CD4-positive, alpha-beta T cell treated with Interleukin-10 for 1 hour (primary cell): ENCODE measurements around the gene DRGX.

Experiments
- DNase-seq: peaks from one replicate; pipeline ENCODE4 v3.0.0-alpha.2; 2020

Gene DRGX

DNA sequence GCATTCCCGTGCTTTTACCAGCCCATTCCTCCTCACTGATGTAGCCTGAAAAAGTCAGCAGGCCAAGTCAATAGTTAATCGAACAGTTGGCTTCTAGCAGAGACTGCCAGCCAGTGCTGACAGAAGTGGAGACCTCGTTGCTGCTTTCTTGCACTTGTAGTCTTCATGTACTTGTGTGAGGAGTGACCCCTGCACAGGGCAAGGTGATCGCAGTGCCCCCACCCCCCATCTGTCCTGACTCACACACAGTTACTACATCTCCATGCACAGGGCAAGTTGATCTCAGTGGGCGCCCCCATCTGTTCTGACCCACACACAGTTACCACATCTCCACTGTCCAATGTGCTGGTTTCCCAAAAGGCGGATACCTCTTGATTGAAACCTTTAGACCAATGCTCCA lies 62.7 kb downstream of the DRGX start:
- DNase-seq, result no peak

DNA sequence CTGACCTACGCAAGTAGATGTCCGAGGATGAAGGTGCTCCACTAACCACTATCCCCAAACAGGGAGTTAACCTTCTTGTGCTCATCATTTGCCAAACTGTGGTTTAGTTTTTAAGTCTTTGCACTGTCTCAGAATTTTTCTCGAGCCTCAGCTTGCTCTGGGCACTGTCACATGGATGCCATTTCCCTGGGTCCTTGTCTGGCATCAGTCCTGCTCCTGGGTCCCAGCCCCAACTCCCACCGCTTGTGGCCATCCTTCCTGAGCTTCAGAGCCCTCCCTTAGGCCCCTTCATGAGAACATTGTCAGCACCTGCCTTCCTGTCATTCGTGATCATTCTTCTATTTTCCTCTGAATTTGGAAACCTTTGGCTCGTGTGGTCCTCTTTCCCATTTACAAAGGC lies 63.1 kb downstream of the DRGX start:
- no peak for DNase-seq

DNA sequence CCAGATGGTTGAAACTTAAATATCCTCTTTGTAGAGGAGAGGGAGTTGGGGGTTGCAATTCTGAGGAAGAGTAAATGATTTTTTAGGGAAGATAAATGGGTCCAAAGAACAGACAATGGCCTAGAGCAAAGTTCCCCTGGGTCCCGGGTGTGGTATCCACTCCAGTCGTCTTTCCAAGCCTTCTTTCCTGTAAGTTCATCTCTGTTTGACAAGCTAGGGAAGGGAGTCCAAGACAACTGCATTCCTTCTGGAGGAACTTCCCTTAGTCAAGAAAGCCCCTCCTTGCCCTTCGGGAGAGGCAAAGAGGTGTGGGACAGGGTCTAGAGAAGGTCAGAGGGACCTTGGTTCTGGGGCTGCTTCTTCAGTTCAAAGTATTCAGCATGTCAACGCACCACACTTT lies 63.6 kb downstream of the DRGX start:
- no peak for DNase-seq

DNA sequence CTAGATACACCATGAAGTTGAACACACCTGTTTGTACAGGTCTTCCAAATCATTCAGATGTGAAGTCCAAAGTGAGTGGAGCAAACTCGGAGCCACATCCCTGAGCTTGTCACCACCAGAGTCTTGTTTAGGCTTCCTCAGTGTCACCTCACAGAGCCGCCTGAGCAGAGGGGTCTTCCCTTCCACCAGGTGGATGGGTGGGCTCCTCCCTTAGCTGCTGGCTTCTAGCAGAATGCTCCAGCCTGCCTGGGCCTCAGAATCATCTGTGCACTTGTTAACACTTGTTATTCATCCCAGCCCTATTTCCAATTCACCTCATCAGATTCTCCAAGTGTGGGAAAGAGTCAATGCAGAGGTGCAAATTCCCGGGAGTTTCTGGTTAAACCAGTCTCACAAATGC lies 64.5 kb downstream of the DRGX start:
- DNase-seq, result no peak

DNA sequence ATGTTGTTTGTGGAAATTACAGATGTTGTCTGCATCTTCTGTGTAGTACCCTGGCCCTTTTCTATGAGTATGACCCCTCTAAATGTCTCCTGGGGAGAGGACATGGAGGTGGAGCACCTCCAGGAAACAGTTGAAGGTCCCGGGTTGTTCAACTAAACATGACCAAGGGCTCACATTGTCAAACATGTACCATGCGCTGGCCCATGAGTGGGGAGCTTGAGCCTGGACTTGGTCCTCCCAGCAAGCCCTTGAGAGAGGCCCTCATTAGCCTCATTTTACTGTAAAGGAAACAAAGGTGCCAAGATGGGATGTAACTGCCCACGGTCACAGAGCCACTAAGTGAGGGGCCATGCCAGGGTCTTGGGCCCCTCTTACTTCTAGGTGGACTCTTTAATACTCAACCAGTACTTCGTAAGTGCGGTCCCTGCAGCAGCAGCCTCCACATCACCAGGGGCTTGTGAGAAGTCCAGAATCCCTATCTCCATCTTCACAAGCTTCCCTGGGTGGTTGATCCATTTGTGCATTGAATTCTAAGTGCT lies 65.7 kb downstream of the DRGX start:
- no peak for DNase-seq

DNA sequence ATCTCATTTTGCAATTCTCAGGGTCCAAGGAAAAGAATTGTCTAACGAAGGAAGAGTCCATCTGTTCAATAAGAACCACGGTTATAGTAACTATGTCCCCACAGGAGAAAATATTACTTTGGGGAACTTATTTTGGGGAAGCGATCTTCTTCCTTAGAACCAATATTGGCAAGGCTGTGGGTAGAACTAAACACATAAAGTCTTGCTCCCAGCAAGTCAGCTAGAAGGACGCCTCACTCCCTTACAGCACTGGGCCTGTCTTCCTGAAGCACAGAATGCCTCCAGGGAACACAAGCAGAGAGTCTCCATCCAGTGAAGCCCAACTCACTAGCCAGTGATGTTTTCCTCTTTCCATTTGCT lies 66.8 kb downstream of the DRGX start:
- DNase-seq, result no peak

DNA sequence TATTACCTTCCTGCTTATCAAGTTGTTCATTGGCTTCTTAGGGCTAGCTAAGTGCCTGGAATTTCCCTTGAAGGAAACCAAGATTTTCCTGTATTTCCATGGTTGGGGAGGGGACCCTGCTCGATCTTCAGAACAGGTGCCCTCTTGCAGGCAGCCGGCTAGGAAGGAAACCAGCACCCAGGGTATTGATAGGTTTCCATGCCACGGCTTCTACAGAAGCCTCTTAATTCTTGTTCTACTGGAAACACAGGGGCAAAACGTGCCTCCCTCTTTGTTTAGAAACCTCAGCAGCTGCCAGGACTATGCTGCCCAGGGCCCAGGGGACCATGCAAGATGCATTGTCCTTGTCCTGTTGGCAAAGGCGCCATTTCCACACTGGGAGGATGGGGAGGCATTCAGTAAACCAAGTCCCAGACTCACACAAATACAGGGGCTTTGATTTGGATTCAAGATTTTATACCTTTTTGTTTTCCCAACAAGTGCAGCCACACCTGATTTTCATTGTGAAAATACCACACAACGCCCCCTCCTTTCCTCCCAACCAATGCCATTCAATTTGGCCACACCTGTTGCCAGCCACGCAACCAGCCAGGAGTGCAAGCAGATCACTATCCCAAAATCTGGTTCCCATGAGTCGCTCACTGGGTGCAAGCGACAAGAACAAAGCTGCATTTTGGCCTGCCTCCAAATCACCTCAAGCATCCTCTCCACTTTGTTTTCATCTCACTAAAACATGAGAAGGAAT lies 67.3 kb downstream of the DRGX start:
- DNase-seq, result no peak

DNA sequence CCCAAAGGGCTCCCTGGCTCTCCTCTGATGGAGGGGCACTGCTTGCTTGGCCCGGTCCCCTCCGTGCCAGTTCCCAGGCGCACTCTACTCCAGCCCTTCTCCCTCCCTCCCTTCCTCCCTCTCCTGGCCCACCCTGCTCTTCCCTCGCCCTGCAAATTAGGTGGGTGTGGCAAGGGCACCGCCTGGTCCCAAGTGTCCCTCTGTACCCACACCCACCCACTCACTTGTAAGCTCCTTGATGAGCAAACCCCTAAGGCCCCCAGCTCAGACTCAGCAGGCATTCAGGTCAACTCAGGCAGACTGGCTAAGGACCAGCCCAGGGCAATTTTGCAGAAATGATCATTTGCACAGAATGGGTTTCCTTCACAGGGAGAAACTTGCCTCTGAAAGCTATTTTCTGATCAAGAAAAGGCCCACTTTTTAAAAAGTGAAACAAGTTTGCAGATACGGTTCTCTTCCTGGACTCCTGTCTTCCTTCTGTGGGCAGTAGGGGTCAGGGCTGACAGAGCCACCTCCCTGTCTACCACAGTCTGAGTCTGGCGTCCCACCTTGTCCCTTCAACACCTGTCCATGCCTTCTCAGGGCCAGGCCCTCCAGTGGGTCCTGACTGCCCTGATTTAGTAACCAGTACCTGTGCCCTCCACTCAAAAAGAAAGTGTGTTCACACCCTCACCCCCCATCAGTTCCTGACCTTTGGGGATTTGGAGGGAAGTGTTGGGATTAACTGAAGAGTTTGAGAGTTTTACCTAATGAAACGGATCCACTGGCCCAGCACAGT lies 68.7 kb downstream of the DRGX start:
- DNase-seq, result no peak

DNA sequence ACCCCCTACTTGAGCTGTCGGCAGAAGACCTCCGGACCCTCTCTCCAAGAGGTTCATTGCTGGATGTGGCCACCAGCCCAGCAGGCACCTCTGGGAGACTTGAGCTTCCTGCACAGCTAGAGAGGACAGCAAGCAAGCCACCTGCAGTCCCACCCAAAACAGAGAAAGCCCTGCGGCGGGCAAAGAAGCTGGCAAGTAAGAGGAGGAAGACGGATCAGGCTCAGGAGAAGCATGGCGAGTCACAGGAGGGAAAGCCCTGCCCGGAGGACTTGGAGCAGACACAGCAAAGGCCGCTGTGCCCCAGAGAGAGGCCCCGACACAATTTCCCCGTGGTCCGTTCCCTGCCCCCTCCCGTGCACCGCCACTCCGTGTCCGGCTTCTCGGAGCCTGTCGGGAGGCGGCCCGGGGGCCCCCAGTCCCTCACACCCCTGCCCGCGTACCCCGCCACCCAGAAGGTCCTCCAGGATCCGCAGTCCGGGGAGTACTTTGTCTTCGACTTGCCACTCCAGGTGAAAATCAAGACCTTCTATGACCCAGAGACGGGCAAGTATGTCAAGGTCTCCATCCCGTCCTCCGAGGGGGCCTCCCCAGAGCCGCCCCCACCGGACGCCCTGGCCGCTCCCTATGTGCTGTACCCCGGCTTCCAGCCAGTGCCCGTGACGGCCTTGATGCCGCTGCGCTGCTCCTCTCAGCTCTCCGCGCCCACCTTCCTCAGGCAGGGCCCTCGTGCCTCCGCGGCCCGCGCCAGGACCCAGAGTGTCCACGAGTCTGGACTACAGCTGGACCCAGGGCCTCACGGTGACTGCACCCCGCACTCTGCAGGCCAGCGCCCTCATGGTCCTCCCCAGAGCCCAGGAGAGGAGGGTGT lies 69.7 kb downstream of the DRGX start:
- DNase-seq, result no peak

DNA sequence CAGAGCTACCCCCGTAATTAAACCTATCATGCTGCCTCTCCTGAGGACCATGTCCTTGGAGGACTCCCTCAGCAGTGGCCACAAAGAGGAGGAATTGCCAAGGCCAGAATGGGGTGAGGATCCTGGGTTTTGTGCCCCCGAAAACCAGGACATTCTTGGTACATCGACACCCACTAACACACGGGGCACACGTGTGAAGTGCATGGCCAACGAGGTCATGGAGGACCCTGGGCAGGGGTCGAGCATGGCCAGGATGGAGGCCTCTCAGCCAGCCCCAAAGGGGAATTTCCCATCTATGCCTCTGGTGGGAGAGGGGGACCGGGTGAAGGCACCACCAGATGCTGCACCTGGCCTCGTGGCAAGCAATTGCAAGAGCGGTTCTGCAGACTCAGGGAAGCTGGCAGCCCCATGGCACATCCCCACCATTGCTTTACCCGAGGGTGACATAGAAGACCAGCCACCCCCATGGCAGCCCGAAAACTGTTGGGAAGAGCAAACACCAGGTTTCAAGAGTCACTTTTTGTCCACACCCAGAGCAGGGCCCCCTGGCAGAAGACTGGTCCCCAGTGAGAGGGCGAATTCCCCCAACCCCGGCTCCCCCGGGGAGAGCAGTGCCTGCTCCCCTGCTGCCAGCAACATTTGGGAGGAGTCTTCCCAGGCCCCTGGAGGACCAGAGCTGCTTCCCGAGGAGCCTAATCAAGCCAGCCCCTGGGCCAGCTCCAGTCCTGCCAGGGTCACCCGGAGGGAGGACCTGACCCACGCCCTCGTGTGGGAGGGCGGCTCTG lies 70.6 kb downstream of the DRGX start:
- DNase-seq, result no peak

DNA sequence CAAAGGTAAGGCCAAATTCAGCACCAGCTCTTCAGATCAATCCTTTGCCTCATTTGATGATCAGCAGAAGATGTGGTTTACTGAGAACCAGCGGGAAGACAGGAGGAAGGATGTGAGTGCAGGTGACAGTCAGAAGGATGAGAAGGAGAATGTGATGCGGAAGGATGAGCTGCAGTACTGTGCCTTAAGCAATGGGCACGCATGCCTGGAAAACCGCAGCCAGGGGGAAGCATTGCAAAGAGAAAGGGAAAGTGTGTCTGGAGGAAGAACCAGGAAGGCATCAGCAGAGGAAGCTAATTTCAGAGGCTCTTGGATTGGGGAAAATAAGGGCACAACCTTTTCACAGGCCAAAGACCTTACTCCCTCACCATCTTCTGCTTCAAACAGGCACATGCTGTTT lies 71.2 kb downstream of the DRGX start:
- no peak for DNase-seq

DNA sequence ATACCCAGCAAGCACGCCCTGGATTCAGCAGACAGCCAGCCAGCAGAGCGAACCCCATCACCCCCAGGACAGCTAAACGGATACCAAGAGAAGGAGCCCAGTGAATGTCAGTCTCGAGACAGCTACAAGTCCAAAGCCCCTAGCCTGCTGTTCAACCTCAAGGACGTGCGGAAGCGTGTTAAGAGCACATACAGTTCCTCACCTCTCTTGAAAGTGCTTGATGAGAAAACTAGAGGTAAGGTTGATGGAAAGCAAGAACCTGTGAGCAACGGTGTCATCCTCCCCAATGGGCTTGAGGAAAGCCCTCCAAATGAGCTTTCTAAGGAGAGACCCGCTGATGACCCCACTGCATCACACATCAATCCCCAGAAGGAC lies 72.0 kb downstream of the DRGX start:
- DNase-seq, result no peak

DNA sequence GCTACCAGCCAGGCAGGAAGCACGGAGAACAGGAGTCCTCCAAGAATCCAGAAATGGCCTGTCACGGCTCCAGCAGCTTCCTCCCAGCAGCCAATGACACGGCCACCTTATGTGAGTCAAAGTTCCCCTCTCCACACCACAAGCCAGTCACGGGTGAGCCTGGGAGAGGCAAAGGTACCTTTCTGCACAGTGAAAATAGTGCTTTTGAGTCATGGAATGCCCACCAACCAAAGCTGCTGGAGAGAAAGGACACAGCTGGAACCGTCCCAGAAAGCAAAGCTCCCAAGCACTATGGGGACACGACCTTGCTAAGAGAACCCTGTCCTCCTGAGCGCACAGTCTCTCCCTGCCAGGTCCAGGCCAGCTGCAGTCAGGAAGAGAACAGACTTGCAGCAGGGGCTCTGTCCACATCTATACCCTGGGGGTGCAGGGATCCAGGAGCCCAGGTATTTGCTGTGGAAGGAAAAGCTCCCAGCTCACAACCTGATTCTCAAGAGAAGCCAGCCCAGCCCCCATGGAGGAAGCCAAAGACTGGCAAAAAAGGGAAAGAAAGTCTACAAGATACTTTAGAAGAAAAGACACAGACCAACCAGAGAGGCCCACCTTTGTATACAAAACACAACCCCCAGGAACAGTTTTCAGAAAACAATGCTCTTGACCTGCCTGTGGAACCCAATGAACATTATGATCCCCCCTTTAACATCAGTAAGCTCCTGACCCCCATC lies 72.6 kb downstream of the DRGX start:
- DNase-seq, result no peak

DNA sequence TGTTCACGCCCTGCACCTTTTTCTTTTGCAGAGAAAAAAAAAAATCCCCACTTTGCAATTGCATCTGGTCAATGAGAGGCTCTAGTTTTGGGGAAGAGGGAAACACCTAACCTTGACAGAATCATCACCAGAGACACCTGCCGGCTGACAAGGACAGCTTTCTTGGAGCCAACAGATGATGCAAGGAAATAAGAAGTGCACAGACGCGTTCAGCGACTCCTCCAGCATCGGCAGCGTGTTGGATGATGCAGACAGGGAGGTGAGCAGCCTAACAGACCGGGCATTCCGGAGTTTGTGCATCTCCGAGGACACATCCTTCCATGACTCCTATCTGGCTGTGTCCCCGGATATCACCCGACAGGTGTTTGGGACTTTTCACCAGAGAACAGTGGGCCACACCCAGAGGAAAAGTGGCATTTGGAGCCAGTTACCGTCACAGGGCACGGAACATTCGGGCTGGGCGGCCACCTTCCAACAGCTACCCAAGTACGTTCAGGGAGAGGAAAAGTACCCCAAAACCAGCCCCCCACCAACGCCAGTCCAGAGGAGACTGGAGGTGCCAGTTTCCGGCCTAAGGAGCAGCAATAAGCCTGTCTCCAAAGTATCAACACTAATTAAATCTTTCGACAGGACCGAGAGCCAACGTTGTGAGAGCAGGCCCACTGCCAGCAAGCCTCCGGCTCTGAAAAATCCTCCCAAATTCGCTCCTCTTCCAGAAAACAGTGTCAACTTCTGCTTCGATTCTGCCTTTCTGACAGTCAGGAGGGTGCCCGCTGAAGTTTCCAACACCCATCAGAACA lies 73.3 kb downstream of the DRGX start:
- DNase-seq, result no peak

DNA sequence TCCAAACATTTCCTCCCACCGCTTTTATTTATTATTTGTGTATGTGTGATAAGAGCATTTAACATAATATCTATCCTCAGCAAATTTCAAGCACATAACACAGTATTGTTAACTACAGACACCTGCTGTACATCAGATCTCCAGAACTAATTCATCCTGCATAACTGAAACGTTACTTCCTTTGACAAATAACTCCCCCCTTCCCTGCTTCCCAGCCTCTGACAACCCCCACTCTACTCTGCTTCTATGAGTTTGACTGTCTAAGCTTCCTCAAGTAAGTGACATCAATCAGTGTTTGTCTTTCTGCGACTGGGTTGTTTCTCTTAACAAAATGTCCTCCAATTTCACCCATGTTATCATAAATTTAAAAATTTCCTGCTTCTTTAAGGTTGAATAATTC lies 74.9 kb downstream of the DRGX start:
- no peak for DNase-seq

DNA sequence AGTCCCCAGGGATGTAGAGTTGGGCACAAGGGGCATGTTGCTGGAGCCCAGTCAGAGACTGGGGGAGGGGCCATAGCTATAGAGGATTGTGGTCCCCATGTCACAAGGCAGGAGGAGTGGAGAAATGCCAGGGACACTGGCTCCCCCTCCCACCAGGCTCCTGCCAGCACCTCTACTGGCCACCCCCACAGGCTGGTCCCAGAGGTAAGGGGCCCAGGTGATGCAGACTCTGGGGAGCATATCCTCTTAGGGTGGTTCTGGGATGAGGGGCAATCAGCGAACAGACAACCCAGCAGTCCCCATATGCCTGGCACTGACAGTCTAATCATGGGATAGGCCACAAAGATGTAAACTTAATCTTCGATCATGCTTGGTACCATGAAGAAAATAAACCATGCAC lies 75.7 kb downstream of the DRGX start:
- DNase-seq, result no peak

DNA sequence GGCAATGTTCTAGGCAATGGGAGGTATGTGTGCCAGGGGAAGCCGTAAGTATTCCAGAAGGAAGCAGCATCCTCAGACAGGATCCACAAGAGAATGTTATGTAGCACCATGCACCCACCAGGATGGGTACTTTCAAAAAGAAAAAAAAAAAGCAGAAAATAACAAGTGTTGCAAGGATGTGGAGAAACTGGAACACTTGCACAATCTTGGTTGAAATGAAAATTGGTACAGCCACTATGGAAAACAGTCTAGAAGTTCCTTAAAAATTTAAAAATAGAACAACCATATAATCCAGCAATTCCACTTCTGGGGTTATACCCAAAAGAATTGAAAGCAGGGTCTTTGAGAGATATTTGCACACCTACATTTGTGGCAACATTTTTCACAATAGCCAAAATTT lies 76.7 kb downstream of the DRGX start:
- no peak for DNase-seq

DNA sequence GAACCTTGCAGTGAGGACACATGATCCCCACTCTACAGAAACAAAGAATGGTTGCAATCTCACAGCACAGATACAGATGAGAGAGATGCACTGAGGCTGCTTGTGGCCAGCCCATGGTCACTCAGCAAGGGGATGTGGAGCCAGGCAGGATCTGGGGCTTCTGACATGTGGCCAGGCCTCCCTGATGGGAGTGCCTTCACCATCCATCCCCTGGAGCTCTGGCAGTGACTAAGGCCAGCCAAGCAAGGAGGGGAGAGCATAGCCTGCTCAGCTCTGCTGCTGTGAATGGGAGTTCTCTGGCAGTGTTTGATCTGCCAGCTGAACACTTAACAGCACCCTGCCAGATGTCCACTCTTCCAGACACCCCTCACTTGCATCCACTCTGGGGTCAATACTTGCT lies 77.1 kb downstream of the DRGX start:
- no peak for DNase-seq

DNA sequence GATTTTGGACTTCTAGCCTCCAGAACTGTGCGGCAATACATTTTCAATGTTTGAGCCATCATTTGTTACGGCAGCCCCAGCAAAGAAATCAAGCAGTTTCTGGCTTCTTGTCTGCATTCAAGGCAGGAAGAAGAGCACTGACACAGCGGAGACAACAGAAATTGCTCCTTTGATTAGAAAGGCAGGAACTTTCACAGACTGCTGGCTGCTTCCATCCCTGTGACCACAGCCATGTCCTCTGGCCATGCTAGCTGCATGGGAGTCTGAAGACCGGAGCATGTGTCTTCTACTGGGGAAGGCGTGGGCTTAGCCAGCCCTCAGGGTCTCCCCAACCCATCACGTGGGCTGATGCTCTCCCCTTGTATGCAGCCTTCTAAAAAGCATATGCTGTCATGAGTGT lies 77.9 kb downstream of the DRGX start:
- DNase-seq, result no peak

DNA sequence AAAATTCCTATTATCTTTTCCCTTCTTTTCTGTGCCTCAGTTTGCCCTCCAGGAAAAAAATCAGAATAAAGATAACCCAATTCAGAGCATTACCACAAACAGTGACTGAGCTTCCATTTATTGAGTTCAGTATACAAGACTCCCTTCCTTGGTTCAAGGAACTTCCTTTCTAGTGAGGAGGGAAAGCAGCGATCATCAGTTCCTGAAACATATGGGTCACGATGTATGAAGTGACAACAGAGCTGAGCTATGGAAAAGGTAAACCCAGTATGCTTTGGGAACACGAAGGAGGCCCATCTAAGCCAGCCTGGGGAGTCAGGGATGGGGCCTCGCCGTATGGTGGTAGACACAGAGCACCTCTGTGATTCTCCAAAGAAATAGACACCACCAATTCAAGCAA lies 81.1 kb downstream of the DRGX start:
- no peak for DNase-seq
